HG02973 (cell line): ENCODE measurements around the gene CYYR1.
A peak's percentile ranks its signal among the peaks of the same experiment; 100 is the strongest.
"Not testable (repeated sequence)": the region's sequence is repeated elsewhere in the genome, so short reads cannot be mapped to it uniquely, and the experiment has no call there.

Source experiments
- ATAC-seq: cut with Tn5 transposase; IDR thresholded peaks from one replicate; pipeline ENCODE4 v1.9.1; 2021; ENCODE audit warnings: moderate library complexity; ENCODE audit not compliant: unreplicated experiment

CYYR1 gene

GRCh38 chr21:26495283-26495849, 77.7 kb downstream of the CYYR1 start:
- ATAC-seq = no peak

GRCh38 chr21:26491663-26492062, 81.4 kb downstream of the CYYR1 start:
- ATAC-seq = no peak

GRCh38 chr21:26490771-26491170, 82.3 kb downstream of the CYYR1 start:
- no peak for ATAC-seq

- ATAC-seq = no peak
These were observed 83.3 kb downstream of the CYYR1 start for GRCh38 chr21:26489781-26490180.

- no peak for ATAC-seq
These were observed 85.1 kb downstream of the CYYR1 start for GRCh38 chr21:26487981-26488480.

- ATAC-seq = peak; percentile 62
These were observed 99.6 kb downstream of the CYYR1 start for GRCh38 chr21:26473471-26473870.

- ATAC-seq = no peak
These were observed 102.0 kb downstream of the CYYR1 start for GRCh38 chr21:26471099-26471471.

GRCh38 chr21:26470351-26471098, 102.6 kb downstream of the CYYR1 start:
- ATAC-seq = no peak

- no peak for ATAC-seq
These were observed 103.3 kb downstream of the CYYR1 start for GRCh38 chr21:26469789-26470188.

- no peak for ATAC-seq
These were observed 107.2 kb downstream of the CYYR1 start for GRCh38 chr21:26465916-26466315.

- no peak for ATAC-seq
These were observed 111.6 kb downstream of the CYYR1 start for GRCh38 chr21:26461500-26461899.

GRCh38 chr21:26460621-26461020, 112.5 kb downstream of the CYYR1 start:
- ATAC-seq = no peak

- ATAC-seq = not testable (repeated sequence)
These were observed 114.2 kb downstream of the CYYR1 start for GRCh38 chr21:26458854-26459253.

- no peak for ATAC-seq
These were observed 115.3 kb downstream of the CYYR1 start for GRCh38 chr21:26457817-26458216.

- ATAC-seq = no peak
These were observed 119.8 kb downstream of the CYYR1 start for GRCh38 chr21:26453267-26453666.

GRCh38 chr21:26451081-26451740, 121.9 kb downstream of the CYYR1 start:
- ATAC-seq = no peak

GRCh38 chr21:26449161-26449560, 123.9 kb downstream of the CYYR1 start:
- no peak for ATAC-seq

- ATAC-seq = no peak
These were observed 124.3 kb downstream of the CYYR1 start for GRCh38 chr21:26448751-26449150.

GRCh38 chr21:26447932-26448475, 125.1 kb downstream of the CYYR1 start:
- ATAC-seq = no peak

GRCh38 chr21:26445440-26445839, 127.6 kb downstream of the CYYR1 start:
- ATAC-seq = no peak

- ATAC-seq = no peak
These were observed 128.4 kb downstream of the CYYR1 start for GRCh38 chr21:26444646-26445045.

- ATAC-seq = no peak
These were observed 129.2 kb downstream of the CYYR1 start for GRCh38 chr21:26443867-26444266.
